HG03571 (cell line): ENCODE results near the gene ZNF593OS.

Source experiments
- ATAC-seq: cut with Tn5 transposase; IDR thresholded peaks from one replicate; pipeline ENCODE4 v1.9.1; 2021; ENCODE audit not compliant: unreplicated experiment

Gene ZNF593OS

DNA sequence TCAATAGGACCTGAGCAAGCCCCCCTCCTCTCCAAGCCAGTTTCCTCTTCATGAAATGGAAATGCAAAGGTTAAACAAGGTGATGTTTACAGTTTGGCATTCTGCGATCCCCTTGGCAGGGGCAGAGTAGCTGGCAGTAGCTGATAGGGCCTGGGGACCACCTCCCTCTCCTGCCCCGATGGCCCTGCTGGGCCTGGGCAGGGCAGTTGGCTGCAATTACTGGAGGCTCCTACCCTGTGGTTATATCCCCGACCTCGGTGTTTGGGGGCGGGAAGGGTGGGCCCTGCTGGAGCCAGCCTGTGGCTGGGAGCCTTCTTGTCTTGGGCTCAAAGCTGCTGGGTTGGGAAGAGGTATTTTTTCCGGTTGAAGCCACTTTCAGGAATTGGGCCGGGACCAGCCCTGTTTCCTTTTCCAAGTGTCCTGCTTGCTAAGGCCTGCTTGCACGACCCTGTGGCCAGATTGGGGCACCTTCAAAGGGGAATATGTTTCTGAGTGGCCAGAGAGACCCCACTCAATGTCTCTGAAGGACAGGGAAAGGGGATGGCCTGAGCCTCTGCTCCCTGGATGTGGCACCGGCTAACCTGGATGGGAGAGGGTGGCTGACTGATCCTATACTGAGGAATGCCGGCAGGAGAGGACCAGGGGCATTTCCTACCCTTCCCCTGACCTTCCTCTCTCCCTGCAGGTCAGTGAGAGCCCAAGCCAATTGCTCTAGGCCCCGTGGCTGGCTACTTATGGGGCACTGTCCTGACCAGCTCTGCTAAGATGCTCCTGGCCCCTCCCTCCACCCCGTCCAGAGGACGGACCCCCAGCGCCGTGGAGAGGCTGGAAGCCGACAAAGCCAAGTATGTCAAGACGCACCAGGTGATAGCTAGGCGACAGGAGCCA lies 10.9 kb downstream of the ZNF593OS start:
- no peak for ATAC-seq

DNA sequence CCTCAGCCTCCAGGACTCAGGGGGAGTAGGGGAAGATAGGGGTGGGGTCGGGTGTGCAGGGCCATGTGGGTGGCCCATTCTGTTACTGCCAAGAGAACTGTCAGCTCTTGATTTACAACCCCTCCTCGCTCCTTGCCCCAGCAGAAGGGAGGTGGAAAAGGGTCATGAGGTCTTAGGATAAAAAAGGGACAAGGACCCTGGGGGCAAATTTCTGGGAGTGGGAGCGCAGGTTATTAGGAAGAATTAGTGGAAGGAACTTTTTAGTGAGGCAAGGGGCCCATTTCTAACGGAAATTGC lies 11.9 kb downstream of the ZNF593OS start:
- ATAC-seq, result no peak

DNA sequence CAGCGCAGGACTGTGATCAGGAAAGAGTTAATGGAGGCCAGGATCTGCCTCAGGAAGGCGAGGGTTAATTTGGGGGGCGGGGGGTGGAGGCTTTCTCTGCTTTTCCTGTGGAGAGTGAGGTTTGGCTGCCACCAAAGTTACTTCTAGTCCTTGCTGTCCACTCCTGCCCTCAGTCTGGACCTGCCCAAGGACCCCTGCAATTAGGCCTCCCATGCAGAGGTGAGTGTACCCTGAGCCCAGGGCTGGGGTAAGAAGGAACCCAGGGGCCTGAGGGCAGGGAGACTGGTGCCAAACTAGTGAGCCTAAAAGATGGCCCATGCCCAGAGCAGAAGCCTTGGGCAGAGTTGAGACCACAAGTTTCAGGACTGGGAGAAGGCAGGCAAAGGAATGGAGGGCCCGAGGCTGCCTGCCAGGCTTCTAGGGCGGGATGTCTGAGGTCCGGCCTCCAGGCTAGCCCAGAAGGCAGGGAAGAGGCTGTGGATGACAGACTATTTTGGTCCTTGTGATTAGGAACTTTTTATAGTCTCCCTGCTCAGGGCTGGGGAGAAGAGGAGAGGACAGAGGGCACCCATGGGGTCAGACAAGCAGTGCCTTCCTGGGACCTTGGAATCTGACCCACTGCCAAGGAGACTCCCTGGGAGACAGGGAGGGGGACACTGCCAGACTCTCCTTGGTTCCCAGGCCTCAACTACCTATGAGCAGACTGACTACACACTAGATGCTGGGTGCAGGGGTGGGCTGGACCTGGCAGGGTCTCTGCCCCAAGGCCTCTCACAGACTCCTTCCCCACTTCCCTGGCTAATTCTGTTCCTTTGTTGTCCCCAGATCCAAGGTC lies 12.5 kb downstream of the ZNF593OS start, which contains the start of gene FAM110D:
Gene FAM110D (plus strand): TSS at position 172 of the 835 bp plus-strand sequence. CDS start 2,213 bp downstream, outside the sequence.
- ATAC-seq, result no peak

DNA sequence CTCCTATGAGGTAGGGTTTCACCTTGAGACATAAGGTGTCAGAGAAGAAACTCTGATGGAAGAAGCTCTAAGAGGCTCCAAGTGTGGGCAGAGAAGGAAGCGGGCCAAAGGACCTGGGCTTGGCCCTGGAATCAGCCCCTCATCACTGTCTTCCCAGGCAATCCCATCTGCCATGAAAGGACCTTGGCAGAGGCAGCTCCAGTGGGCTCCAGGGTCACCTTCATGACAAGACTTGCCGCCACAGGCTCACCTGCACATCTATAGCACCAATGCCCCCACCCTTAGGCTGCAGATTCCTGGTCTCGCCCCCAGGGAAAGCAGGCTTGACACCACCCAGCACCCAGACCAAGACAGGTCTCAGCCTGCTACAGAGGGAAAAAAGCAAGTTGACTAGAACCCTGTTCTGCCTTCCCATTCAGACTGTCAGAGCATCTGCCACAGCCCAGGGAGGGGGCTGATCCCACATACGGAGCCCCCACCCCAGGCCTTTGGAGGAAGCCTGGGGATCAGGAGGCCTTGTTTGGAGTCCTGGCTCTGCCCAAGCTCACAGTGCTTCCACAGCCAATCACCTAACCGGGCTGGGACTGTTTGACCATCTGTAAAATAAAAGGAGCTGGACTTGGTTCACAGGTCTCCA lies 13.2 kb downstream of the ZNF593OS start:
- ATAC-seq, result no peak

DNA sequence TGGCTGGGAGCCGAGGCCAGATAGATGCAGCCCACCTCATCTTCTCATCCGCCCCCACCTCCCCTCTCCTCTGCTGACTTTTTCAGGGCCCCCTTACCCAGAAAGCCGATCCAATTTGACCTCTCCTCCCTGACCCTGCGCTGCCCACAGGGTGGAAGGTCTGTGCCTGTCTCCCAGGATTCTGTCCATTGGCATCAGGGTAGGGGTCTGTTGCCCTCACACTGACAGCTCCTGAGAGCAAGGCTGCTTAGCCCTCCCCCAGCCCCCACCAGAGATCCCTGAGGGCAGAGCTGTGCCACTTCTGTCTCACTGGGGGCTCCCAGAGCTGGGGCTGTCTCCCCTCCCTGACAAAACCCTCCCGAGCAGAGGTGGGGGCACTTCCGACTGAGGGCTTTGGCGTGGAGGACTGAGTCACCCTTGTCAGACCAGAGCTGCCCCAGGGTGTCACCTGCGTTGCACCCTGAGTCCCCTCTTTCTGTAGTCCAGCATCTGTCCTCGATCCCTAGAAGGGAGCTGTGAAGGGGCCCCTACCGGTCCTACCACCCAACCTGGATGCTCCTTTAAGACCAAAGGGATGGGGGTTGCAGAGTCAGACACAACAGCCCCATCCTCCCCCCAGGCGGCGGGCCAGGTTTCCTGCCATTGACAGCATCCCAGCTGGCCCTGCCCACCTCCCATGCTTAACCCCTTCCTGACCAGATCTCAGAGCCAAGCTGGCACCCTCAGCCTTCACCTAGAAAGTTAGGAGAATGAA lies 15.2 kb downstream of the ZNF593OS start:
- no peak for ATAC-seq

DNA sequence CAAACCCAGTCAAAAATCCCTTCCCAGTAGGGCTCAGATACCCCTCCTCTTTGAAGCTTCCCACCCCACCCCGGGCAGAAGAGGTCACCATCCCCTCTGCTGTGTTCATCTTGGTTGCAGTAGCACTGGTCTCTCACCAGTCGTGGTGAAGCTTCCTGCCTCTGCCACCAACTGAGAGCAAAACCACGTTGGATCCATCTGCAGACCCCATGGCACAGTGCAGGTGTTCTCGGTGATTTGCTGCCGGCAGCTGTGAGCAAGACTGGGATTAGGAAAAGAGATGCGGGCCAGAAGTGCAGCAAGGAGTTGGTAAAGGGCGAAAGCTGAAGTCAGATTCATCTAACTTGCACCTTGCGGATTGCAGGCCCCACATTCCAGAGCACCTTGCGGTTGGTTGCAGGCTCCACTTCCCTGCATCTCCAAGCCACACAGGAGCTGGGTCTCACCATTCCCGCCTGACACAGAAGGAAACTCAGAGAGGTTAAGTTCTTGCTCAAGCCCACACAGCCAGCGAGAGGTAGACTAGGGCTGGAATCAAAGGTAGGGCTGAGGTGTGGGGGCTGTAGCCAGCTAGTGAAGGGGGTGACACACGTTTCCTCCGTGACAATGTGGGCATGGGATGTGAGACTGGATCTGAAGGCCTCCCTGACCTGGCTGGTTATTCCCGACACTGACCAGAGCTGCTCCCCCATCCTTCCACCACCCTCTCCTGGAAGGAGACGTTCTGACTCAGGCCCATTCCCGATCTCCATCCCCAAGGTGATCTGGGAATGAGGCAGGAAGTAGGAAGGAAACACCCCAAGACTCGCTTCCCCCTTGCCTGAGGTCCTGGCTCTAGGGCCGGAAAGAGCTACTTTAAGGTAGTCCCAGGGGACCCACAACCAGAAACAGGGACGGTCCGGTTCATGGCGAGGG lies 16.0 kb downstream of the ZNF593OS start:
- ATAC-seq, result no peak

DNA sequence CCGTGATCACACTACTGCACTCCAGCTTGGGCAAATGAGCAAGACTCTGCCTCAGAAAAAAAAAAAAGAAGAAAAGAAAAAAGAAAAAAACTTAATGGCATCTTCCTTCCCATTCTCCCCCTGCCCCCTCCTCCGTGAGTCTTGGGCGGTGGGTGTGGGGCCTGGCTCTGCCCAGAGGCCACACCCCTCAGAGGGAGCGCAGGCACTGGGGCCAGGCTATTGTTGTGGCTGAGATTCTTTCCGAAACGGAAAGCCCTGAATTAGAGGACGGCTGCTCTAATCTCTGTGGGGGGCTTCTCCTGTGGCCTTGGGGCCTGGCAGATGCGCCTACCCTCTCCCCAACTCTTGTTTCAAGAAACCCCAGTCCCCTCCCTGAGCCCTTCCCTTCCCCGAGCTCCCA lies 16.9 kb downstream of the ZNF593OS start:
- ATAC-seq, result no peak

DNA sequence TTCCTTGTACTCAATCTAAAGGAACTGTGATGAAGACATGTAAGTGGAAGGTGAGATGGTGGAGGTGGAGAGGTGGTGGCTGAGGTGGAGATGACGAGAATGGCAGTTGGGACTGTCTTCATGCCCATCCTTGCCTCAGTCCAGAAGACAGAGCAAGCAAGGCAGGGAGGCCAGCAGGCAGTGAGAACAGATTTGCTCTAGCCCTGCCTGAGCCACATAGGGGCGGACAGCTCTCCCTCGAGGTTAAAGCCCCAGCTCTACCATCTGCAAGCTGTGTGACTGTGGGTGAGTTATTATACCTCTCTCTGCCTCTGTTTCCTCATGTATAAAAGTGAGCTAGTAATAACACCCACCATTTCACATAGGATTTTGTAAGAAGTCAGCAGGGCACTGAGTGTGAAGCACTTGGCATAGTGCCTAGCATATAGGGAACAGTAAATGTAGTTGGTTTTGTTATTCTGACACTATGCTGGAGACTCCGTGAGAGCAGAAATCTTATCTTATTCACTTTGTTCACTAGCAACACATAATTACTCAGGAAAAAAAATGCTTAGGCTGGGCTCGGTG lies 17.6 kb downstream of the ZNF593OS start:
- no peak for ATAC-seq

DNA sequence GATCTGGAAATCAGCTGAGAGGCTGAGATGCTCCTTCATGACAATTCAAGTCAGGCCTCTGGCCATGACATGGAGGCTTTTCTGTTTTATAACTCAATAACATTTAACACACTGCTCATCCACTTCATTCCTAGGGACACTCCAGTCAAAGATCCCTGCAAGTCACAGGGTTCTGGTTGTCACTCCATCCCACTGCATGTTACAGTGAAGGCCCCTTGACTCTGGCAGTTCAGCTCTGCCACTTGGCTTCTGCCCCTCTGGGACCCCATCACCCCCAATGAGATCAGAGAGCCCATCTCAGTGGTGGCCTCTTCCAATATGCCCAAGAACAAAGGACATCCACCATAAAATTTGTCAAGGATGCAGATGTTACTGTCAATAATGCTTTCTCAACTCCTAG lies 22.7 kb downstream of the ZNF593OS start:
- ATAC-seq, result no peak

DNA sequence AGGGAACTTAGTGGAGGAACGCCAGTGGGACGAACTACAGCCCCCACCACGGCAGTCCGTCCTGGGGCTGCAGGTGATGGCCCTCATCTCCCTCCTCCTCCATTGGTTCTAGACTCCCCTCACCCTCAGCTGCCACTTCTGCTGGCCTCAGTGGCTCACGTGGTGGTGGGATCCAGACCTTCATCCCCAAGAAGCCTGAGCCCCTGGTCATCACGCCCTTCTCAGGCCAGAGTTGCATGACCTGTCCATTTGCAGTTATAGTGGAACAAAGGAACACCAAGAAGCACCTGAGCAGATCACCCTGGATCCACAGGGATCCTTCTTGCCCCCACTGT lies 25.7 kb downstream of the ZNF593OS start:
- ATAC-seq, result no peak

DNA sequence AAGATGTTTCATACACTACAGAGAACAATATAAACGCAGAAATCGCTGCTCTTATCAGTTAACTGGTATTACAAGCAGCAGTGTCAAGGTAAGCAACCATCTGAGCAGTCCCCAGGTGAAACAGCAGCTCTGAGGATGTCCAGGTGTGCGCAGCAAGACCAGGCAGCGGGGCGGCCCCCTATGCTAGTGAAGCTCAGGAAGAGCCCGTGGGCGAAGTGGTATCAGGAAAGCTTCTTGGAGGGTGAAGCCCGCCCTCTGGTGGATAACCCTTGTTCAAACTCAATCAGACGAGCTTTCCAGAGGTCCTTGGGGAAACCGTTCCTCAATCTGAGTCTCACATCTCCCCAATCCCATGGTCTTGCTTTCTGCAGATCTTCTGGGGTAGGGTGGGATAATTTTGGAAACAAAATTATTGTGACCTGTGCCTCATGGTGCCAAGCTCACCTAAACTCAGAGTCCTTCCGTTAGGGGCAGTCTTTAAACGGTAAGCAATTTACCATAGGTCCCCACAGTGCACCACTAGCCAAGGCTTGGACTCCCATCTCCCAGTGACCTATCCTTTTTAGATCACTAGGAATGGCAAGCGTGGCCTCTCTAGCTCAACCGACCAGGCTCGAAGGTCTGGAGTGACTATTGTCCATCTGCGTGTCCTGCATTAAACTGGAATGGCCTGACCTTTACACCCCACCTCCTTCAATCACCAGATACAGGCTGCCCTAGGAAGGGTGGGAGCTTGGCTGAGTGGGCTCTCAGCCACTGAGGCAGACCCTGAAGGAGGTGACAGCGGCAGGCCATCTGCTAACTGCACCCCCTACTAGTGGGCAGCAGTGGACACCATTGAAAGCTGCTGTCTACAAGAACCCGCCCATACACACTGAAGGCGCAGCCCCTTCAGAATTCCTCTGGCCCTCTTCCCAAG lies 26.3 kb downstream of the ZNF593OS start:
- no peak for ATAC-seq

DNA sequence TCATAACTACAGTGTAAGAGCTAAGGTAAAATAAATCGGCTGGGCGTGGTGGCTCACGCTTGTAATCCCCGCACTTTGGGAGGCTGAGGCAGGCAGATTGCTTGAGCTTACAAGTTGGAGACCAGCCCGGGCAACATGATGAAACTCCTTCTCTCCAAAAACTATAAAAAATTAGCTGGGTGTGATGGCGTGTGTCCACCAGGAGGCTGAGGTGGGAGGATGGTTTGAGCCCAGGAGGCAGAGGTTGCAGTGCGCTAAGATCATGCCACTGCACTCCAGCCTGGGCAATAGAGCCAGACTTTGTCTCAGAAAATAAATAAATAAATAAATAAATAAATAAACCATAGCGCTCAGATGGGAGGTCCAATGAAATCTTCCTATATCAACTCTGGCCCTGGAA lies 29.5 kb downstream of the ZNF593OS start:
- no peak for ATAC-seq

DNA sequence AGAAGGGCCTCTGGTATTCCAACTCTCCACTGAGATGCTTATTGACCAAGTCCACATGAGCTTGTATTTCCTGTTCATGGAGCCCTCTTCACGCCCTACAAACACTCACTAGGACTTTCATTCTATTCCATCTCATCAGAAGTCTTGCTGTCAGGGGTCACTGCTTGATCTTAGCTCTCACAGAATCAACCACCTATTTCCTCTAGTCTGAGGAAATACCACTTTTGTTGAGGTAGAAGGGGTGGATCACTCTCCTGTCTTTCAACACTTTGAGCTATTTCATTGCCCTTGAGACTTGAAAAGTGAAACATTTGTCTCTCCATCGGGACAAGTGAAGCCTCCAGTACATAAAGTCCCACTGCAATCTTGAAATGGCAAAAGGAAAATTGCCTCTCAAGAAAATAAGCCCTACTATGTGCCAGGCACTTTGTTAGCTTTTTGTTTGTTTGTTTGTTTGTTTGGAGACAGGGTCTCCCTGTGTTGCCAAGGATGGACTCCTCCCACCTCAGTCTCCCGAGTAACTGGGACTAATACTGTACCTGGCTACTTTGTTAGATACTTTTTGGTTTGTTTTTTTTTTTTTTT lies 32.6 kb downstream of the ZNF593OS start:
- no peak for ATAC-seq

DNA sequence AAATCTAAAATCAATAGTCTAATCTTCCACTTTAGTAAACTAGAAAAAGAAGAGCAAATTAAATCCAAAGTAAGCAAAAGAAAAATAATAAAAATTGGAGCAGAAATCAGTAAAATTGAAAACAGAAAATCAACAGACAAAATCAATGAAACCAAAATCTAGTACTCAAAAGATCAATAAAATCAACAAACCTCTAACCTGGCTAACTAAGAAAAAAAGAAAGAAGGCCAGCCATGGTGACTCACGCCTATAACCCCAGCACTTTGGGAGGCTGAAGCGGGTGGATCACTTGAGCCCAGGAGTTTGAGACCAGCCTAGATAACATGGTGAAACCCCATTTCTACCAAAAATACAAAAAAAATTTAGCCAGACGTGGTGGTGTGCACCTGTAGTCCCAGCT lies 37.2 kb downstream of the ZNF593OS start:
- ATAC-seq, result no peak

DNA sequence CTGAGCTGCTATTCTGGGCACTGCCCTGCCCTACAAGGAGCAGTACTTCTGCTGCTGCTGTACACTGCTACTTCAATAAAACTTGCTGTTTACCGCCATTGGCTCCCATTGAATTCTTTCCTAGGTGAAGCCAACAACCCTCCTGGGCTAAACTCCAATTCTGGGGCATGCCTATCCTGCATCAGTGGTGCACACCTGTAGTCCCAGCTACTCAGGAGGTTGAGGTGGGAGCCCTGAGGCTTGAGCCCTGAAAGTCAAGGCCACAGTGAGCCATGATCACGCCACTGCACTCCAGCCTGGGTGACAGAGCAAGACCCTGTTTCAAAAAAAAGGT lies 38.8 kb downstream of the ZNF593OS start:
- no peak for ATAC-seq

DNA sequence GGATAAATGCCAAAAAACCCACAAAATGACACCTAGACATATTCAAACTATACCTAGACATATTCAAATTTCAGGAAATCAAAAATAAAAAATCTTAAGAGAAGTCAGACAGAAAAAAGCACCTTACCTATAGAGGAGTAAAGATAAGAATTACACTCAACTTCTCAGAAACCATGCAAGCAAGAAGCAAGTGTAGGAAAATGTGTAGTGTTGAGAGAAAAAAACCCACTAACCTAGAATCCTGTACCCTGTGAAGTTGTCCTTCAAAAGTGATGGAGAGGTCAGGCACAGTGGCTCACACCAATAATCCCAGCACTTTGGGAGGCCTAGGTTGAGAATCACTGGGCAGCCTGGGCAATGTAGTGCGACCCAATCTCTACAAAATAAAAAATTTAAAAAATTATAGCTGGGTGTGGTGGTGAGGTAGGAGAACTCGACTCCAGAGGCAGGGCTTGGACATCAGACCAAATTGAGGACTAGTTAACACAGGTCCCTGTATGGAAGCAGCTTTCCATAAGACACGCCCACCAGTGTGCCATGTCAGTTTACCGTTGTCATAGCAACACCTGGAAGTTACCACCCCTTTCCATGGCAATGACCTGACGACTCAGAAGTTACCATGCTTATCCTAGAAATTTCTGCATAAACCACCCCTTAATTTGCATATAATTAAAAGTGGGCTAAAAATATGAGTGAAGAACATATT lies 39.4 kb downstream of the ZNF593OS start:
- ATAC-seq, result no peak

DNA sequence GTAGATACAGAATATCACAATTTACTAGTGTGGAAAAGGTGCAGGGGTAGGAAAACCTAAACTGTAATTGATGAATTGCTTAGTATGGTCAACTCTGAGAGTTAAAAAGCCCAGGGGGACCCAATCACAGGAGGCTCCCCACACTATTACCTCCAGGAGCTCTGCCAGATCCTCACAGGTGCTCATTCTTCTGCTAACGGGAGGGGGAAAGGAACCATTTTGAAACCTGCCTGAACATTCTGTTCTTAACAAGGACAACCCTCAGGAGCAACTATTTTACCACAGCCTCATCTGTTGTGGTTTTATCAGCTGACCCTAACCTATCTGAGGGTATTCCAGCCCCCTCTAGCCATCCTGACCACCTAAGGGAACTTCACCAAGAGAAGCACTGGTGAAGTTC lies 40.9 kb downstream of the ZNF593OS start:
- no peak for ATAC-seq

DNA sequence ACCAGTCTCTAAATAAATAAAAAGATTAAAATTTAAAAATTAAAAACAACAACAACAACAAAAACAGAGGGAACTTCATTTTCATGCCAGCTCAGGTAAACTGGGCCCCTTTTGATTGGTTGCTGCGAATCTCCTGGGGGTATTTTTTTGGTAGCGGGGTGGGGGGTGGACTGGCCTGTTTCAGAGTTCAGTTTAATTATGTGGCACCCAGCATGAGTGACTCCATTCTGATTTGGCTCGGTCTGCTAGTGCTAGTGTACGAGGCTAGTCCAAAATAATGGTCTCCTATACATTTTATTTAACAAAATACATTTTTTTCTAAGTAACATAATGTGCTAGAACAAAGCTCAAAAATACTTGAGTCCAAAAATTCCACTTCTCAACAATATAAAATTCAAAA lies 41.9 kb downstream of the ZNF593OS start:
- ATAC-seq, result no peak
